Fibroblast of lung (primary cell): ENCODE data around the gene DYSF.

ENCODE experiments used
- EZH2 ChIP-seq: IDR thresholded peaks from 2 replicates; pipeline ENCODE4 v1.5.1; 2012; ENCODE audit warnings: low read length, control low read depth, mild to moderate bottlenecking; ENCODE audit errors: missing control alignments
- TF ChIP-seq, protein P1 (sequence below), 2 donors: IDR thresholded peaks in 1 of 2; conservative IDR thresholded peaks in 1 of 2; 1 replicate in 1 of 2; 2 replicates in 1 of 2; pipeline ENCODE4 v1.5.1; 2011 to 2012; ENCODE audit warnings: low read length in 2 of 2, control low read depth in 1 of 2, inconsistent platforms in 1 of 2, low read depth in 1 of 2, mild to moderate bottlenecking in 1 of 2

GRCh38 chr2:71535526-71535925, 82.2 kb downstream of the DYSF start:
- TF ChIP-seq, protein P1, sequence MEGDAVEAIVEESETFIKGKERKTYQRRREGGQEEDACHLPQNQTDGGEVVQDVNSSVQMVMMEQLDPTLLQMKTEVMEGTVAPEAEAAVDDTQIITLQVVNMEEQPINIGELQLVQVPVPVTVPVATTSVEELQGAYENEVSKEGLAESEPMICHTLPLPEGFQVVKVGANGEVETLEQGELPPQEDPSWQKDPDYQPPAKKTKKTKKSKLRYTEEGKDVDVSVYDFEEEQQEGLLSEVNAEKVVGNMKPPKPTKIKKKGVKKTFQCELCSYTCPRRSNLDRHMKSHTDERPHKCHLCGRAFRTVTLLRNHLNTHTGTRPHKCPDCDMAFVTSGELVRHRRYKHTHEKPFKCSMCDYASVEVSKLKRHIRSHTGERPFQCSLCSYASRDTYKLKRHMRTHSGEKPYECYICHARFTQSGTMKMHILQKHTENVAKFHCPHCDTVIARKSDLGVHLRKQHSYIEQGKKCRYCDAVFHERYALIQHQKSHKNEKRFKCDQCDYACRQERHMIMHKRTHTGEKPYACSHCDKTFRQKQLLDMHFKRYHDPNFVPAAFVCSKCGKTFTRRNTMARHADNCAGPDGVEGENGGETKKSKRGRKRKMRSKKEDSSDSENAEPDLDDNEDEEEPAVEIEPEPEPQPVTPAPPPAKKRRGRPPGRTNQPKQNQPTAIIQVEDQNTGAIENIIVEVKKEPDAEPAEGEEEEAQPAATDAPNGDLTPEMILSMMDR (conservative IDR thresholded peaks at IDR 0.05 in 1 of 2, IDR thresholded peaks at IDR 0.05 in 1 of 2; ENCODE audit: low read depth in 1 of 2, low read length in 2 of 2) = no peak
- no peak for TF ChIP-seq EZH2
